PFSK-1 (cell line): ENCODE results near the gene SAP130.

Experiments used
- FOXP2 ChIP-seq: optimal IDR thresholded peaks from 2 replicates; pipeline ENCODE3; 2011; ENCODE audit warnings: borderline replicate concordance, control low read depth, inconsistent platforms; ENCODE audit not compliant: insufficient read depth; ENCODE audit errors: extremely low read length, extremely low read depth
- POLR2AphosphoS5 ChIP-seq: IDR thresholded peaks from 2 replicates; pipeline ENCODE4 v1.6.1; 2012; ENCODE audit warnings: low read depth, mild to moderate bottlenecking, control low read depth, low read length, moderate library complexity
- REST ChIP-seq, 2 experiments: IDR thresholded peaks; 2 replicates each; pipeline versions ENCODE4 v1.6.1 to v1.8.0; 2011 to 2012; ENCODE audit warnings: low read depth in 2 of 2, low read length in 2 of 2, control low read depth in 1 of 2, inconsistent platforms in 1 of 2, mild to moderate bottlenecking in 1 of 2, moderate library complexity in 1 of 2; ENCODE audit not compliant: insufficient read depth in 1 of 2
- SIN3A ChIP-seq: IDR thresholded peaks from 2 replicates; pipeline ENCODE4 v1.6.1; 2012; ENCODE audit warnings: mild to moderate bottlenecking, low read length, moderate library complexity, borderline replicate concordance; ENCODE audit not compliant: insufficient read depth
- TAF1 ChIP-seq: IDR thresholded peaks from 2 replicates; pipeline ENCODE4 v1.6.1; 2012; ENCODE audit warnings: low read length, control low read depth, borderline replicate concordance; ENCODE audit not compliant: insufficient read depth

Gene SAP130

DNA sequence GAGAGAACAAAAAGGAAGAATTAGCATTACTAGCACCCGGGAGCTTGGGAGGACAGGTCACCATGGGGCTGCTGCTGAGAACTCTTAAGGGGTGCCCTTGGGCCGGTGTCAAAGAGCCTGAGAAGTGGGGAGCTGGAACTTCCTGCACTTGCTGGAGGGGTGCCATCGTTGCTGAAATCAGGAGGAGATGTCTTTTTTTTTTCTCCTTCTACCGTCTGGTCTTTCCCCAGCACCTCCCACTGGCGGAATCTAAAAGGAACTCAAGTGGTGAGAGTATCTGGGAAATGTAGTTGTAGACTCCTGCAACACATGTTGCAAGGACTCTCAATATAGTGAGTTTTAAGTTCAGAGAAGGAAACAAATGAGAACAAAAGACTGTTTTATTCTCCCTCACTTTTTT lies 136.0 kb downstream of the SAP130 start:
- TF ChIP-seq SIN3A (no peak), FOXP2 (no peak), TAF1 (no peak), POLR2AphosphoS5 (no peak), REST (IDR thresholded peaks at IDR 0.05; ENCODE audit: insufficient read depth in 1 of 2, low read depth in 2 of 2, low read length in 2 of 2) (no peak)
